Activated CD4-positive, alpha-beta T cell treated with anti-CD3 and anti-CD28 coated beads, Interleukin-10, Interleukin-2, amounts not matched to agents 100 ng/mL and 50 ng/mL, durations not matched to agents 16 hours and 8 hours (primary cell): ENCODE measurements around the gene OR6B3.

Experiments
- DNase-seq: peaks from one replicate; pipeline ENCODE4 v3.0.0-alpha.2; 2020

OR6B3 gene

GRCh38 chr2:240043279-240043989, 9.9 kb downstream of the OR6B3 start:
- no peak for DNase-seq

GRCh38 chr2:240042740-240043139, 10.6 kb downstream of the OR6B3 start:
- DNase-seq = no peak

GRCh38 chr2:240041363-240041762, 12.0 kb downstream of the OR6B3 start:
- DNase-seq = no peak

- DNase-seq = no peak
Observed at GRCh38 chr2:240037358-240037757, 16.0 kb downstream of the OR6B3 start.

- DNase-seq = no peak
Observed at GRCh38 chr2:240033330-240033678, 20.0 kb downstream of the OR6B3 start.

GRCh38 chr2:240032406-240033329, 20.7 kb downstream of the OR6B3 start:
- no peak for DNase-seq

GRCh38 chr2:240030379-240031094, 22.8 kb downstream of the OR6B3 start, which contains the start of gene OR6B2:
TSS of gene OR6B2 (minus strand) at chr2:240030429. CDS start at chr2:240030429, 0 bp downstream.
- no peak for DNase-seq

GRCh38 chr2:240024766-240025165, 28.6 kb downstream of the OR6B3 start:
- DNase-seq = peak; percentile 28

GRCh38 chr2:240023792-240024191, 29.5 kb downstream of the OR6B3 start:
- DNase-seq = no peak

GRCh38 chr2:240021488-240022104, 31.7 kb downstream of the OR6B3 start:
- DNase-seq = peak; percentile 74

- DNase-seq = no peak
Observed at GRCh38 chr2:240018071-240018750, 35.1 kb downstream of the OR6B3 start.

- DNase-seq = no peak
Observed at GRCh38 chr2:240014327-240014726, 39.0 kb downstream of the OR6B3 start.

GRCh38 chr2:240013343-240013742, 40.0 kb downstream of the OR6B3 start:
- DNase-seq = no peak

- DNase-seq = no peak
Observed at GRCh38 chr2:240002983-240003382, 50.3 kb downstream of the OR6B3 start.

- DNase-seq = no peak
Observed at GRCh38 chr2:240000671-240001070, 52.6 kb downstream of the OR6B3 start.

- no peak for DNase-seq
Observed at GRCh38 chr2:239997686-239998409, 55.5 kb downstream of the OR6B3 start.
